Astrocyte of the cerebellum (primary cell): Measurements from ENCODE around the gene TRAF3.

Source experiments
- DNase-seq: peaks from one replicate; pipeline ENCODE4 v3.0.0-alpha.2; 2011; ENCODE audit warnings: low read depth
- H3K4me3 ChIP-seq: 2 replicates; pipeline ENCODE4 v1.5.1; 2011; ENCODE audit warnings: mild to moderate bottlenecking, low read depth, low read length, moderate library complexity
- CTCF ChIP-seq: IDR thresholded peaks from 2 replicates; pipeline ENCODE4 v1.5.1; 2012; ENCODE audit warnings: low read length, low read depth, moderate library complexity, mild to moderate bottlenecking; ENCODE audit errors: missing control alignments
- in situ Hi-C: cut with HindIII; loops from 2 replicates; pipeline ENCODE4 v1.10.0; 2017; ENCODE audit warnings: low sequenced_read_pairs

TRAF3 gene

GRCh38 chr14:102751088-102751487 is 26.2 kb upstream of the TRAF3 start:
- H3K4me3 ChIP-seq = no peak overlapping the region
- in situ Hi-C loops = no loop called here
- no peak for DNase-seq
- TF ChIP-seq CTCF = no peak

GRCh38 chr14:102752239-102752847 is 24.9 kb upstream of the TRAF3 start:
- no peak for TF ChIP-seq CTCF
- no peak overlapping the region for H3K4me3 ChIP-seq
- in situ Hi-C loops = no loop called here
- no peak for DNase-seq

GRCh38 chr14:102754370-102755262 is 22.6 kb upstream of the TRAF3 start:
- TF ChIP-seq CTCF = no peak
- in situ Hi-C loops = no loop called here
- no peak for DNase-seq
- no peak overlapping the region for H3K4me3 ChIP-seq

- no peak overlapping the region for H3K4me3 ChIP-seq
- TF ChIP-seq CTCF = no peak
- in situ Hi-C loops = no loop called here
- no peak for DNase-seq
Measured at GRCh38 chr14:102757646-102758045, 19.6 kb upstream of the TRAF3 start.

- no peak for TF ChIP-seq CTCF
- no peak overlapping the region for H3K4me3 ChIP-seq
- DNase-seq = no peak
- in situ Hi-C loops = no loop called here
Measured at GRCh38 chr14:102758087-102758486, 19.2 kb upstream of the TRAF3 start.

- TF ChIP-seq CTCF = no peak
- in situ Hi-C loops = no loop called here
- DNase-seq = no peak
- H3K4me3 ChIP-seq = no peak overlapping the region
Measured at GRCh38 chr14:102759456-102760187, 17.6 kb upstream of the TRAF3 start.
